ENCODE measurements around the gene XBP1. TPM values are rescaled to one million over a fixed set of nuclear protein-coding genes. Genes with fewer than 3 reads are reported as not detected.
"Not testable (repeated sequence)": the region's sequence is repeated elsewhere in the genome, so short reads cannot be mapped to it uniquely, and the experiment has no call there.

Gene XBP1
- total RNA-seq, 3 donors from 2014 or later = 116 to 238 (median 132) TPM

DNA sequence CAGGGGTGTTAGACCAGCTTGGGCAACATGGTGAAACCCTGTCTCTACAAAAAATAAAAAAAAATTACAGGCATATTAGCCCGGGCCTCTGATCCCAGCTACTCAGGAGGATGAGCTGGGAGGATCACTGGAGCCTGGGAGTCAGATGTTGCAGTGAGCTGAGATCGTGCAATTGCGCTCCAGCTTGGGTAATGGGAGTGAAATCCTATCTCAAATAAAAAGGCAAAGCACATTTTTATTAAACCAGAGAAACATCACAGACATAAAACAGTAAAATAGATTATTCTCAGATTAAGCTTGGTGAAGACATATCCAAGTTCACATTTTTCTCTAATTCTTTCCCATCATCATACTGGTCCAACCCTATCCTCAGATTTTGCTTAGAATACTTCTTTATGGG, 30.1 kb upstream of the XBP1 start:
- H3K9me3 ChIP-seq = no peaks in the 10 kb centered on the region
- H3K4me3 ChIP-seq = no peak overlapping the region
- no peaks in the 10 kb centered on the region for H3K36me3 ChIP-seq (ENCODE audit: low read depth)
- intact Hi-C loops (cut with DNase I, micrococcal nuclease) = loop anchor here in 1 of 2 donors (5.0 kb wide), 1 partner anchor 228 kb away; no protein-coding TSS in a partner anchor
- no peak for DNase-seq
- no peak for ATAC-seq
- TF ChIP-seq, protein P1, sequence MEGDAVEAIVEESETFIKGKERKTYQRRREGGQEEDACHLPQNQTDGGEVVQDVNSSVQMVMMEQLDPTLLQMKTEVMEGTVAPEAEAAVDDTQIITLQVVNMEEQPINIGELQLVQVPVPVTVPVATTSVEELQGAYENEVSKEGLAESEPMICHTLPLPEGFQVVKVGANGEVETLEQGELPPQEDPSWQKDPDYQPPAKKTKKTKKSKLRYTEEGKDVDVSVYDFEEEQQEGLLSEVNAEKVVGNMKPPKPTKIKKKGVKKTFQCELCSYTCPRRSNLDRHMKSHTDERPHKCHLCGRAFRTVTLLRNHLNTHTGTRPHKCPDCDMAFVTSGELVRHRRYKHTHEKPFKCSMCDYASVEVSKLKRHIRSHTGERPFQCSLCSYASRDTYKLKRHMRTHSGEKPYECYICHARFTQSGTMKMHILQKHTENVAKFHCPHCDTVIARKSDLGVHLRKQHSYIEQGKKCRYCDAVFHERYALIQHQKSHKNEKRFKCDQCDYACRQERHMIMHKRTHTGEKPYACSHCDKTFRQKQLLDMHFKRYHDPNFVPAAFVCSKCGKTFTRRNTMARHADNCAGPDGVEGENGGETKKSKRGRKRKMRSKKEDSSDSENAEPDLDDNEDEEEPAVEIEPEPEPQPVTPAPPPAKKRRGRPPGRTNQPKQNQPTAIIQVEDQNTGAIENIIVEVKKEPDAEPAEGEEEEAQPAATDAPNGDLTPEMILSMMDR (IDR thresholded peaks at IDR 0.05) = no peak
- no peaks in the 10 kb centered on the region for H3K4me1 ChIP-seq (ENCODE audit: low read depth)

DNA sequence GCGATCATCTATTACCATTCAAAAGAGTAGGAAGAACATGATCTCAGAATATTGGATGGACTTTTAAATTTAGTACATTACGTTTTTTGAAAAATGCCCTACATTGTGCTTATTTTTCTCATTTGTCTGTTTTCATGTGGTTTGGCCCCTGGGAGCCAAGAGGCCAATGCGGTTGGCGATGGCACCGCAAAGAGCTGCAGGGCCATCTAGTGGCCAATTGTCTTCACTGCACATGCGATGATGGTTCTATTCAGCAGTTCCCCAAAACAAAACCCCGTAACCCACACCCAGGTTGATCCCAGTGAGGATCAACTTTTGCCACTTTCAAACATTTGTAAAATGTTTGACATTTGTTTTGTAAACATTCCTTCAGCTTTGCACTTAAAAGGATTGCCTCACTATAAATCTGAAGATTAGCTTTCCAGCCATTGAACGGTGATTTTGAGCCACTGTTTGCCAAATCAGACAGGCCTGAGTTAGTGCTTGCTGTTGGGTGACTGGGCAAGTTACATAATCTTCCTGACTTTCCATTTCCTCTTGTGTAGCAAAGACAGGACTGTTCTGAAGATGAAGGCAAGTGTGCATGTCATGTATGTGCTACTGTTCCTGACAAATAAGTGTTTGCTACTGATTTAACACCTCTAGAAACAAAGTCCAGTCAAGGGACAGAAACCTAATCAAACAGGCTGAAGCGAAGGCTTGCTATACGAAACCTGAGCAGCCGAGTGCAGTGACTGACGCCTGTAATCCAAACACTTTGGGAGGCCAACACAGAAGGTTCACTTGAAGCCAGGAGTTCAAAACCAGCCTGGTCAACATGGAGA, 29.2 kb upstream of the XBP1 start:
- intact Hi-C loops (cut with DNase I, micrococcal nuclease) = loop anchor here (5.0 to 10.0 kb wide), 2 partner anchors 225 to 227 kb away; no protein-coding TSS in a partner anchor
- peak; percentile 73 to 88 (median 81) for DNase-seq
- Histone ChIP-seq H3K4me3 (no peak overlapping the region), H3K9me3 (no peaks in the 10 kb centered on the region), H3K4me1 (ENCODE audit: low read depth) (no peaks in the 10 kb centered on the region), H3K36me3 (ENCODE audit: low read depth) (no peaks in the 10 kb centered on the region)
- TF ChIP-seq, protein P1 (IDR thresholded peaks at IDR 0.05) = peak; percentile 85
- peak; percentile 97 for ATAC-seq

DNA sequence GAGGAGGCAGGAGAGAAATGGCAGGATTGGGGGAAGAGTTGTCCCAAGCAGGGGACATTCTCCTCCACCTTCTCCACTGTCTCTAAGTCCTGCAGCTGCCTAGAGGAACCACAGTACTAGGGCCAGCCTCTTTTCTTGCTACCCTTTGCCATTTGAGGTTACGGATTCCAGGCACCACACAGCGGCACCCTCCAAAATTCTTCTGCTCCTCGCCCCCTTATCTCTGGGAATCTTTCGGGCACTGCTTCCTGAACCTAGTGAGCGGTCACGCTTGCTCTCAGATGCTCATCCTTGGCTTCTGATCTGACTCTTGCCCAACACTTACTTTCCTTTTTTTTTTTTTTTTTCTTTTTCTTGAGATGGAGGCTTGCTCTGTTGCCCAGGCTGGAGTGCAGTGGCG, 26.6 kb upstream of the XBP1 start:
- no peak overlapping the region for H3K4me3 ChIP-seq
- no peaks in the 10 kb centered on the region for H3K4me1 ChIP-seq (ENCODE audit: low read depth)
- TF ChIP-seq, protein P1 (IDR thresholded peaks at IDR 0.05) = no peak
- no peaks in the 10 kb centered on the region for H3K36me3 ChIP-seq (ENCODE audit: low read depth)
- H3K9me3 ChIP-seq = no peaks in the 10 kb centered on the region
- DNase-seq = no peak
- ATAC-seq = no peak
- intact Hi-C loops (cut with DNase I, micrococcal nuclease) = loop anchor here in 1 of 2 donors (10.0 kb wide), 1 partner anchor 222 kb away; no protein-coding TSS in a partner anchor

DNA sequence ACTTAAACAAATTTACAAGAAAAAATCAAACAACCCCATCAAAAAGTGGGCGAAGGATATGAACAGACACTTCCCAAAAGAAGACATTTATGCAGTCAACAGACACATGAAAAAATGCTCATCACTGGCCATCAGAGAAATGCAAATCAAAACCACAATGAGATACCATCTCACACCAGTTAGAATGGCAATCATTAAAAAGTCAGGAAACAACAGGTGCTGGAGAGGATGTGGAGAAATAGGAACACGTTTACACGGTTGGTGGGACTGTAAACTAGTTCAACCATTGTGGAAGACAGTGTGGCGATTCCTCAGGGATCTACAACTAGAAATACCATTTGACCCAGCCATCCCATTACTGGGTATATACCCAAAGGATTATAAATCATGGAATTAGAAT, 26.1 kb upstream of the XBP1 start:
- not testable (repeated sequence) for H3K36me3 ChIP-seq (ENCODE audit: low read depth); H3K9me3 ChIP-seq; DNase-seq; H3K4me3 ChIP-seq; ATAC-seq; H3K4me1 ChIP-seq (ENCODE audit: low read depth)
- intact Hi-C loops (cut with DNase I, micrococcal nuclease) = loop anchor here in 1 of 2 donors (10.0 kb wide), 1 partner anchor 222 kb away; no protein-coding TSS in a partner anchor

DNA sequence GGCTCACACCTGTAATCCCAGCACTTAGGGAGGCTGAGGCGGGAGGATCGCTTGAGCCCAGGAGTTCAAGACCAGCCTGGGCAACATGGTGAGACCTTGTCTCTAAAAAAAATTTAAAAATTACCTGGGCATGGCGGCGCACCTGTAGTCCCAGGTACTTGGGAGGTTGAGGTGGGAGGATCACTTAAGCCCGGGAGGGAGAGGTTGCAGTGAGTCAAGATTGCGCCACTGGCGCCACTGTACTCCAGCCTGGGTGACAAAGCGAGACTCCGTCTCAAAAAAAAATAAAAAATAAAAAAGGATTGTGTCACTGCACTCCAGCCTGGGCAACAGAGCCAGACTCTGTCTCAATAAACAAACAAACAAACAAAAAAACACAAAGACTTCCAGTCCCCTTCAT, 24.1 kb upstream of the XBP1 start:
- not testable (repeated sequence) for H3K4me1 ChIP-seq (ENCODE audit: low read depth); H3K9me3 ChIP-seq; ATAC-seq; H3K36me3 ChIP-seq (ENCODE audit: low read depth); H3K4me3 ChIP-seq; DNase-seq
- intact Hi-C loops (cut with DNase I, micrococcal nuclease) = loop anchor here in 1 of 2 donors (10.0 kb wide), 1 partner anchor 220 kb away; no protein-coding TSS in a partner anchor

DNA sequence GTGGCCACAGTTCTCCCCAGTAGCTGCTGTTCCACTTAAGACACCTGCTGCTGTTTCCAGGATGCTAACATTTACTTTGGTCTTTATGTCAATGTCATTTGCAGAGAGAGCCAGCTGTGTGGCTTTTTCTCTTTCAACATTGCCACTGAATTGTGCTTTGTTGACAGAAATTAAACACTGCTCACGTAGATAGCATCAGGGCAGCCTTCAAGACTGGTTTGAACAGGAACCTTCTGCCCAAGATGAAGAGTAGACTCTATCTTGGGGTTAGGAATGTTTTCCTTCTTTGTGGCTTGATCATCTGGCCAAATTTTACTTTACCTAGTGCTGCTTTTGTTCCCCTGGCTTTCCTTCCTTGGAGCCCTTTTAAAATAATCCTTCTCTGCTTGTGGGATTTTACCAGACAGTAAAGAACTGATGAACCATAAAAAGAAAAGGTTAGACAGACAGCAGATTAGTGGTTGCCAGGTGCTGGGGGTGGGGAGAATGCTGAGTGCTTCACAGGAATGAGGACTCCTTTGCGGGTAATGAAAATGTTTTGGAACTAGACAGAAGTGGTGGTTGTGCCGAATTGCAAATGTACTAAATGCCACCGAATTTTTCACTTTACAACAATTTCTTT, 22.7 kb upstream of the XBP1 start:
- TF ChIP-seq, protein P1 (IDR thresholded peaks at IDR 0.05) = no peak
- intact Hi-C loops (cut with DNase I, micrococcal nuclease) = loop anchor here in 1 of 2 donors (10.0 kb wide), 1 partner anchor 218 kb away; no protein-coding TSS in a partner anchor
- Histone ChIP-seq H3K36me3 (ENCODE audit: low read depth) (no peaks in the 10 kb centered on the region), H3K4me1 (ENCODE audit: low read depth) (peaks cover 18% of the 10 kb centered on the region), H3K9me3 (no peaks in the 10 kb centered on the region), H3K4me3 (no peak overlapping the region)
- peak in 1 of 3 donors; percentile 57 for DNase-seq
- ATAC-seq = peak; percentile 72

All from mucosa of descending colon (tissue), 3 donors.